ENCODE data around the gene TMA7. TPM values are rescaled to one million over a fixed set of nuclear protein-coding genes. Genes with fewer than 3 reads are reported as not detected.
A peak's percentile ranks its signal among the peaks of the same experiment; 100 is the strongest.
"Not testable (repeated sequence)": the region's sequence is repeated elsewhere in the genome, so short reads cannot be mapped to it uniquely, and the experiment has no call there.

The TMA7 gene
- total RNA-seq, 1 experiment from 2014 or later, result 770 TPM

DNA sequence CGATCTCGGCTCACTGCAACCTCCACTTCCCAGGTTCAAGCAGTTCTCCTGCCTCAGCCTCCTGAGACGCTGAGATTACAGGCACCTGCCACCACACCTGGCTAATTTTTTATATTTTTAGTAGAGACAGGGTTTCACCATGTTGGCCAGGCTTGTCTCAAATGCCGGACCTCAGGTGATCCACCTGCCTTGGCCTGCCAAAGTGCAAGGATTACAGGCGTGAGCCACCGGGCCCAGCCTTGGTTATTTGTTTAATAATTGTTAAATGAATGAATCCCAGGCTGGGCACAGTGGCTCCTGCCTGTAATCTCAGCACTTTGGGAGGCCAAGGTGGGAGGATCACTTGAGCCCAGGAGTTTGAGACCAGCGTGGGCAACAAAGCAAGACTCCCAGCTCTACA lies 21.7 kb downstream of the TMA7 start:
- DNase-seq (ENCODE audit: low spot score); in situ Hi-C loops (cut with HindIII; ENCODE audit: low sequenced_read_pairs): not testable (repeated sequence)

DNA sequence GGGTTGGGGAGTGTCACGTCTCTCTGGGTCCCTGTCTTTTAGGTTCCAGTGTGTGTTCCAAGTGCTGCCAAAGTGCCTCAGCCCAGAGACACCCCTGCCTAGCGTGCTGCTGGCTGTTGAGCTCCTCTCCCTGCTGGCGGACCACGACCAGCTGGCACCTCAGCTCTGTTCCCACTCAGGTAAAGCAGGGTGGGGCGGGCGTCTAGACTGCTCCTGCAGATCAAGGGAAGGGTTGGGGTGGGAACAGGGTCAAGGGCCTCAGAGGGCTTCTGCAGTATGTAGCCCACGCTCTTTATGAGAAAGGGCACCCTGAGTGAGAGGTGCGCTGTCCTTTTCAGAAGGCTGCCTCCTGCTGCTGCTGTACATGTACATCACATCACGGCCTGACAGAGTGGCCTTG lies 23.6 kb downstream of the TMA7 start:
- no peak for DNase-seq (ENCODE audit: low spot score)

DNA sequence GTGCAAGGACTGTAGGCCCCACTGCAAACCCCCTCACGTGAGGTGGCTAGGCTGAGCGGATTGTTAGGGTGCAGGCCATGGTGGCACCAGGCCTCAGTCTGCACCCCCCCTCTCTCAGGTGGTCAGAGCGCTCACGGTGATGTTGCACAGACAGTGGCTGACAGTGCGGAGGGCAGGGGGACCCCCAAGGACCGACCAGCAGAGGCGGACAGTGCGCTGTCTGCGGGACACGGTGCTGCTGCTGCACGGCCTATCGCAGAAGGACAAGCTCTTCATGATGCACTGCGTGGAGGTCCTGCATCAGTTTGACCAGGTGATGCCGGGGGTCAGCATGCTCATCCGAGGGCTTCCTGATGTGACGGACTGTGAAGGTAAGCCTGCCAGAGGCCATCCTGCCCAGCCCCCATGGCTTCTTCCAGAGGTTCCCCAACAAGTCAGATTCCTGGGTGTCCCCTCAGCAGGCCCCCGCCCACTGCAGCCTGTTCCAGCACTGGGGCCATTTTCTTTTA lies 24.7 kb downstream of the TMA7 start:
- in situ Hi-C loops (cut with HindIII; ENCODE audit: low sequenced_read_pairs), result no loop called here
- no peak for DNase-seq (ENCODE audit: low spot score)

More for the DNA sequence above, 23.6 kb downstream of the TMA7 start:
- in situ Hi-C loops (cut with HindIII; ENCODE audit: low sequenced_read_pairs), result no loop called here

DNA sequence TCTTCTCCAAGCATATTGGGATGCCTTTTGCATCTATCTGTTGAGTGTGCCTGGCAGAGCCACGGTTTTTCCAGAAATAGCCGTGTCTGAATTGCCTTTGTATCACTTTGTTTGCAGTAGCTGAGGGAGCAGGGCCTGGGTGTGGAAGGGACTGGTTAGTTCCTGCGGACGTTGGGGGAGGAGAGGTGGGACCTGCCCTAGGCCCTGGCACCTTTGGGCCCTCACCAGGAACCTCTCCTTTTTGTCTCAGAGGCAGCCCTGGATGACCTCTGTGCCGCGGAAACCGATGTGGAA lies 25.1 kb downstream of the TMA7 start:
- in situ Hi-C loops (cut with HindIII; ENCODE audit: low sequenced_read_pairs), result no loop called here
- DNase-seq (ENCODE audit: low spot score), result no peak

DNA sequence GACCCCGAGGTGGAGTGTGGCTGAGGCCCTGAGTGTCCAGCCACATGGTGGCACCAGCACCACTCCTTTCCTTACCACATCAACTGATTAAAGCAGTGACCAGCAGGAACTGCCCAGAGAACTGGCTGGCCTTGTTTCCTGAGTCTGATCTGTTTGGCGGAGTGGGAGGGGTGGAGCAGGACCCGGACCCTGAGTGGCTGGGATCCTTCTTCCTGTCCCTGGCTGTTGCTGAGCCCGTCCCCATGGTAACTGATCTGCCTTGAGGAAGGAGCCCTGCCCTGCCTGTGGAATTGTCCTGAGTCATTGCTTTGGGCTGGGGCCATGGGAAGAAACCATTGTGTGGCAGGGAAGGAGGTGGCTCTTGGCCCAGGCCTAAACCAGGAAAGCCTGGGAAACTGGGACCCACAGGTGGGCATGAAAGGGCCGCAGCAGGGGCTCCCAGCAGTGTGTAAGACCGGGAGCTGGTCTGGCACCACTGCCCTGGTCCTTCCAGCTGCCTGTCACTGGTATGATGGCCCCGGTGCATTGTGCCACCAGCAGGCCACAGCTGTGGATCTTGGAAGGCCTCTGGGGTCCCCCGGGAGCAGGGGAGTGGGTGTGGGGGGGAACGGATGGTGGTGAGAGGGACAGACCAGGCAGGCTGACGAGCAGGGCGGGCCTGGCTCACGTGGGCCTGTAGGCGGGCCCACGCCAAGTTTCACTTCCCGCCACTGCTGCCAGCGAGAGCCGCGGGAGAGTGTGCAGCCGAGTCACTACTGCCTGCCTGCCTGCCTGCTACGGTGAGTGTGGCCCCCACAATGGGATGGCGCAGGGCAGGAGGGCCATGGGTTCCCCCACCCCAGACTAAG lies 25.7 kb downstream of the TMA7 start:
- in situ Hi-C loops (cut with HindIII; ENCODE audit: low sequenced_read_pairs), result no loop called here
- DNase-seq (ENCODE audit: low spot score), result peak; percentile 100

DNA sequence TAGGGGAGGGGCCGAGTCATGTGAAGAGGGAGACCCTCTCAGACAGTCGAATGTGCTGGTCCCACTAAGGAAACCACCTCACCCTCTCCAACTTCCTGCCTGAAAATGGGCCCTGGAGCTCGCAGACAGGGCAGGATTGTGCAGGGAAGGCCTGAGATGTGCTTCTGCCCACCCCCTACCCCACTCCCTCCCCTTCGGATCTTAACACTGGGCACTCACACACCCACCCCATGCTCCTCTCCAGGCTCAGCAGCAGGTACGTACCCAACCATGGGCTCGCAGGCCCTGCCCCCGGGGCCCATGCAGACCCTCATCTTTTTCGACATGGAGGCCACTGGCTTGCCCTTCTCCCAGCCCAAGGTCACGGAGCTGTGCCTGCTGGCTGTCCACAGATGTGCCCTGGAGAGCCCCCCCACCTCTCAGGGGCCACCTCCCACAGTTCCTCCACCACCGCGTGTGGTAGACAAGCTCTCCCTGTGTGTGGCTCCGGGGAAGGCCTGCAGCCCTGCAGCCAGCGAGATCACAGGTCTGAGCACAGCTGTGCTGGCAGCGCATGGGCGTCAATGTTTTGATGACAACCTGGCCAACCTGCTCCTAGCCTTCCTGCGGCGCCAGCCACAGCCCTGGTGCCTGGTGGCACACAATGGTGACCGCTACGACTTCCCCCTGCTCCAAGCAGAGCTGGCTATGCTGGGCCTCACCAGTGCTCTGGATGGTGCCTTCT lies 26.5 kb downstream of the TMA7 start:
- no peak for DNase-seq (ENCODE audit: low spot score)
- in situ Hi-C loops (cut with HindIII; ENCODE audit: low sequenced_read_pairs), result no loop called here

DNA sequence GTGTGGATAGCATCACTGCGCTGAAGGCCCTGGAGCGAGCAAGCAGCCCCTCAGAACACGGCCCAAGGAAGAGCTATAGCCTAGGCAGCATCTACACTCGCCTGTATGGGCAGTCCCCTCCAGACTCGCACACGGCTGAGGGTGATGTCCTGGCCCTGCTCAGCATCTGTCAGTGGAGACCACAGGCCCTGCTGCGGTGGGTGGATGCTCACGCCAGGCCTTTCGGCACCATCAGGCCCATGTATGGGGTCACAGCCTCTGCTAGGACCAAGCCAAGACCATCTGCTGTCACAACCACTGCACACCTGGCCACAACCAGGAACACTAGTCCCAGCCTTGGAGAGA lies 27.0 kb downstream of the TMA7 start:
- DNase-seq (ENCODE audit: low spot score), result no peak
- in situ Hi-C loops (cut with HindIII; ENCODE audit: low sequenced_read_pairs), result no loop called here

DNA sequence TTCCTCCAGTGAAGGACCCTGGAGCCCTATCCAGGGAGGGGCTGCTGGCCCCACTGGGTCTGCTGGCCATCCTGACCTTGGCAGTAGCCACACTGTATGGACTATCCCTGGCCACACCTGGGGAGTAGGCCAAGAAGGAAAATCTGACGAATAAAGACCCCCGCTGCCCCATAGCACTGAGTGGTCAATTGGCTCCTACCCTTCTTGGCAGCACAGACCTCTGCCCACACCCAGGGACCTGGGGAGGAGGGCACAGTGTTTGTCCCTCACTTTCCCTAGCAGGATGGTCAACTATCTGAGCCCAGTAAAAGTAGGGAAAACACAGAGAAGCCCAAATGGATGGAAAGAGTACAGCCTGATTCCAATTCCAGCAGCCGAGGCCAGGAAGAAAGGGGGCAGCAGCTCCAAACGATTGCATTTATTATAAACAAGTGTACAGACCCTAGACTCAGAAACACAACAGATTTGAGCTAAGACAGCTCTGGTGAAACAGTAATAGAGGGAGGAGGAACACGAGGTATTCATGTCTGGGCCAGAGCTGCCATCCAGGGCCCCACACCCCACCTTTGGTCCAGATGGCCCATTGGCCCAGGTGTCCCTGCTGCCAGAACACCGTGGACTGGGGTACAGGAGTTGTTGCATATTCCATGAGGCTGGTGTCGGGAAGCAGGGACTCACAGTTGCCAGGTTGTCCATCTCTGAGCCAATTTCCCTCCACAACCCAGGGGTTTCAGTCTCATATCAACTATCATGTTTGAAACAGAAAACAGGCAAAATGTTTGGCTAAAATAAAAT lies 27.6 kb downstream of the TMA7 start:
- in situ Hi-C loops (cut with HindIII; ENCODE audit: low sequenced_read_pairs), result no loop called here
- DNase-seq (ENCODE audit: low spot score), result peak; percentile 90

DNA sequence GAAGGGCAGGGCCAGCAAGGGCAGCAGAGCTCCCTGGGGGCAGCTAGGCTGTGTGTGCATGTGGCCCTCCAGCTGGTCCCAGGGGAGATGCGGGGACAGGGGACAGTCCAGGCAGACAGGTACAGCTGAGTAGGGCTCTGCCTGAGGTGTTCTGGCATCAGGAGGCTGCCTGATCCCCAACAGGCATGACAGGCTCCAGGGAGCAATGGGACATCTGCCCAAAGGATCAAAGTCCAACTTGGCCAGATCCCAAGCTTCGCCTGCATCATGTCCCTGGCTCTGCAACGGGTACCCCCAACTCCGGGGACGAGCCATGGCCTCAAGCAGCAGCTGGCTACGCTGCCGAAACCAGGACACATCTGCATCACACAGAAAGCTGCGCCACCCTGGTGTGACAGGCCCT lies 28.3 kb downstream of the TMA7 start:
- DNase-seq (ENCODE audit: low spot score), result peak; percentile 38
- in situ Hi-C loops (cut with HindIII; ENCODE audit: low sequenced_read_pairs), result no loop called here

DNA sequence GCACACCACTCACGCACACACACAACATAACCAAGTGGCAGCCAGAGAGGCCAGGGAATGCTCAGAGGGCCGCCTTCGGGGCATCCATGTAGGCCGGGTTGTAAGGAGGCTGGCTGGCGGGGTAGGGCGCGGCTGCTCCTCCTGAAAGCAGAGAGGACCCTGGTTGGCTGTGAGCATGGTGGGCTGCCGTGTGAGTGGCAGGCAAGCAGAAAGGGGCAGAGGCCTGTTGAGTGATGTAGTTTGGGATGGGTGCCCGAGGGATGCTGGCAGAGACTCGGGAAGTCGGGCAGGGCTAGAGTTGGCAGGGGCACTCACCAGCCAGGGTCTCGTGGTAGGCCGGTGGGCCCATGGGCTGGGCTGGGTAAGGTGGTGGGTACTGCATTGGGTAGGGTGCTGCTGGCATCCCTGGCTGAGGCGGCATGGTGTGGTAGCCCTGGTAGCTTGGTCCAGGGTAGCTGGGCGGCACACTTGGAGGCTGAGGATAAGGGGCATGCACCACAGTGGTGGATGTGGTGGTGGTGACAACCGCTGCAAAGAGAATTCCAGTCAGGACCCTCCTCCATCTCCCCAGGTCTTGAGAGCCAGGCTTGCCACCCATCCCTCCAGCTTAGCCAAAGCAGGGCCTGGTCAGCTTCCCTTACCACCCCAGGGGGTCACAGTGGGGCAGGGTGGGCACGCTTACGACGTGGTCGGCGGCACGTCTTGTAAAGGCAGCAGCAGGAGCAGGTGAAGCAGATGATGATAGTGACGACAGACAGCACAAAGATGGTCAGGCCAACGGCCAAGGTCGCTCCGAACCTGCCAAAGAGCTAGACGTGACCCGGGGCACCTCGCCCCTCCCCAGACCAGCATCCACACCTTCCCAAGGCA lies 29.2 kb downstream of the TMA7 start:
- peak; percentile 40 for DNase-seq (ENCODE audit: low spot score)
- in situ Hi-C loops (cut with HindIII; ENCODE audit: low sequenced_read_pairs), result no loop called here

DNA sequence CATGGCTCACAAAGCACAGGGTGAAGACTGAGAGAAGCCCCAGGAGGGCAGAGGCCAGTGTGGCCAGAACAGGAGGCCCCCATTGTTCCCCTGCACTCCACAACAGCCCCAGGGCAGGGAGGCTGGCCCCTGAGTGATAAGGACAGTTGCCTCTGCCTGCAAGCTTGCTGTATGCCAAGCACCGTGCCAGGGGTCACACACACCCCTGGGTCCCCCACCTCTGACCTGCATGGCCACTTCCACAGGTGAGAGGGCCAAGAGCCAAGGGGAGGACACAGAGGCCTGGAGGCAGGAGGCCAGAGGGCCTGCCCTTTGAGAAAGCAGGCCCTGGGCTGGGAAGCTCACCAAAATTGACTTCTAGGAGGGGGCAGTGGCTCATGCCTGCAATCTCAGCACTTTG lies 30.2 kb downstream of the TMA7 start:
- DNase-seq (ENCODE audit: low spot score), result no peak
- in situ Hi-C loops (cut with HindIII; ENCODE audit: low sequenced_read_pairs), result no loop called here

DNA sequence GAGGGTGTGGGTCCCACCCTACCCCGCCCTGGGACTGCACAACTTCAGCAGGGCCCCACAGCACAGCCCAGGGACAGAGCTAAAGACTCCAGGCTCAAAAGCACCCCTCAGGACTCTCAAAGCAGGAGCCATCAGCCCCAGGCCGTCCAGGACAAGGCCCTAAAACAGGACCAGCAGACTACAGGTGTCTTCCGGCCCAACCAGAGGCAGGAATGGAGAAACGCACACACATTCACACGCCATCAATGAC lies 32.5 kb downstream of the TMA7 start:
- in situ Hi-C loops (cut with HindIII; ENCODE audit: low sequenced_read_pairs), result no loop called here
- no peak for DNase-seq (ENCODE audit: low spot score)

DNA sequence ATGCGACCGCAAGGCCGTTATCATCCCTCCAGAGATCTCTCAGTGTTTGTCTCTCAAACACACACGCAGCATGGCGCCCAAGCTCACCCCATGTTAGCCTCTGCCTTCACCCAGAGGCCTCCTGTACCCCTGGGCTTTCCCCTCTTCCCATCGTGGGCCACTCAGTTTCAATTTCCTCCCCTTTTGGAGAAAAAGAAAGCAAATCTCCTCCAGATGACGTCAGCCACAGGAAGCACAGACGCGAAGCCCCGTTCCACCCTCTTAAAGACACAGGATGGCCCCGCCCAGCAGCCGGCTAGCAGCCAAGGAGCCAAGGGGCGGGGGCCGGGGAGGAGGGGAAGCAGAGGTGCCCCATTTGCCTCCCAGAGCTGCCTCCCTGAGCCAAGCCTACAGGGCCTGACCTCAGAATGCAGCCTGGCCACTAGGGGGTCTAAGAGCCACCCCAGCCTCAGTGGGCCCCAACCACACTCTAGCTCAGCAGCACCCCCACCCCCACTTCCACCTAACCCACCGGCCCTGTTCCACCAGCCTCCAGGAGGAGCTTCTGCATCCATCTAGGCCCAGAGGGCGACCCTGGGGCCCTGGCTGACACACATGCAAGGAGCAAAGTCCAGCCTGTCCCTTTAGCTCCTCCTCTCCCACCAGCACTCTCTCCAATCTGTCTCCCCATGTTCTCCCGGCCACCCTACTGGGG lies 33.0 kb downstream of the TMA7 start:
- in situ Hi-C loops (cut with HindIII; ENCODE audit: low sequenced_read_pairs), result no loop called here
- DNase-seq (ENCODE audit: low spot score), result peak; percentile 91

DNA sequence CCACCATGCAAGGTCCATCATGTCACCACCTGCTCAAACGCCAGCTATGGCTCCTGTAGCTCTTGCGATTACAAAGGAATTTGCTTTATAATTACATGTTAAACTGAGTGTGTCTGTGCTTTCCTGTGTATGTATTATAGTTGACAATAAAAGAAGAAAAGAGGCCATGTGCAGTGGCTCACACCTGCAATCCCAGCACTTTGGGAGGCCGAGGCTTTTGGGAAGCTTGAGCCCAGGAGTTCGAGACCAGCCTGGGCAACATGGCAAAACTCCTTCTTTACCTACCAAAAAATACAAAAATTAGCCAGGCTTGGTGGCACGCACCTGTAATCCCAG lies 33.5 kb downstream of the TMA7 start:
- no peak for DNase-seq (ENCODE audit: low spot score)
- in situ Hi-C loops (cut with HindIII; ENCODE audit: low sequenced_read_pairs), result no loop called here

DNA sequence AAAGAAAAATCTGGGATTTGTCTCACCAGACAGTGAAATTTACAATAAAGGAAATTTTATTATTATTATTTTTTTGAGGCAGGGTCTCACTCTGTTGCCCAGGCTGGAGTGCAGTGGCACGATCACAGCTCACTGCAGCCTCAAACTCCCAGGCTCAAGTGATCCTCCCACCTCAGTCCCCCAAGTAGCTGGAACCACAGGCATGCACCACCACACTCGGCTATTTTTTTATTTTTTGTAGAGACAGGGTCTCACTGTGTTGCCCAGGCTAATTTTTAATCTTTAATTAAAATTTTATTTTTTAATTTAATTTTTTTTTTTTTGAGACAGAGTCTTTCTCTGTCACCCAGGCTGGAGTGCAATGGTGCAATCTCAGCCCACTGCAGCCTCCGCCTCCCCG lies 34.0 kb downstream of the TMA7 start:
- DNase-seq (ENCODE audit: low spot score); in situ Hi-C loops (cut with HindIII; ENCODE audit: low sequenced_read_pairs): not testable (repeated sequence)

DNA sequence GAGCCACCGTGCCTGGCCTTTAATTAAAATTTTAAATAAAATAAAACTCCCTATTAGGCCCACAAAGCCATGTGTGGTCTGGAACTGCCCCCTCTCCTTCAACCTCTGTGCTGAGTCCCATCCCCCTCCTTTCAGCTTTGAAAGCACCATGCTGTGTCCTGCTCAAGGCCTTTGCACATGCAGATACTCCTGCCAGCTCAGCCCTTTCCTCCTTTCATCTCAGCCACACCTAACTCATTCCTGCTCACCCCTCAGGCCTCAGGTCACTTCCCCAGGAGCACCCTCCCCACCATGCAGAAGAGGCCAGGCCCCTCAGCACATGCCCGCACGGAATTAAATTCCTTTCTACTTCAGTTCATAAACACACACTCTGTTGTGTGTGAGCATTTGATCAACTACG lies 34.6 kb downstream of the TMA7 start:
- no peak for DNase-seq (ENCODE audit: low spot score)
- in situ Hi-C loops (cut with HindIII; ENCODE audit: low sequenced_read_pairs), result no loop called here

DNA sequence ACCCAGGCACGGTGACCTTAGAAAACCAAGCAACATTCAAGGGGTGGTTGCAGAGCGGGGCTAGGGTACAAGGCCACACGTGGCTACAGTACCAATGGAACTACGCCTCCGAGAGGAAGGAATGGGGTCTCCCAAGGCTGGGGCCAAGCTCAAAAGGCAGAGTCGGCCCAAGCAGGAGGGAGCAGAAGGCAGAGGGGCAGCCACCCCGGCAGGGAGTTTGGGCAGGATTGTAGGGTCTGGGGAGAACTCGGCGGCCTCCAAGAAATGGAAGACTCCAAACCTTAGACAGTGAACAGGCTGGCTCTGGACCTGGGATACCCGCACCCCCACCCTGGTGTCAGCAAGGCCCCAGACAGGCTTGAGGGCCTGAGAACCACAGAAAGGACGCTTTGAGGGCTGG lies 35.1 kb downstream of the TMA7 start:
- DNase-seq (ENCODE audit: low spot score), result no peak
- in situ Hi-C loops (cut with HindIII; ENCODE audit: low sequenced_read_pairs), result no loop called here

DNA sequence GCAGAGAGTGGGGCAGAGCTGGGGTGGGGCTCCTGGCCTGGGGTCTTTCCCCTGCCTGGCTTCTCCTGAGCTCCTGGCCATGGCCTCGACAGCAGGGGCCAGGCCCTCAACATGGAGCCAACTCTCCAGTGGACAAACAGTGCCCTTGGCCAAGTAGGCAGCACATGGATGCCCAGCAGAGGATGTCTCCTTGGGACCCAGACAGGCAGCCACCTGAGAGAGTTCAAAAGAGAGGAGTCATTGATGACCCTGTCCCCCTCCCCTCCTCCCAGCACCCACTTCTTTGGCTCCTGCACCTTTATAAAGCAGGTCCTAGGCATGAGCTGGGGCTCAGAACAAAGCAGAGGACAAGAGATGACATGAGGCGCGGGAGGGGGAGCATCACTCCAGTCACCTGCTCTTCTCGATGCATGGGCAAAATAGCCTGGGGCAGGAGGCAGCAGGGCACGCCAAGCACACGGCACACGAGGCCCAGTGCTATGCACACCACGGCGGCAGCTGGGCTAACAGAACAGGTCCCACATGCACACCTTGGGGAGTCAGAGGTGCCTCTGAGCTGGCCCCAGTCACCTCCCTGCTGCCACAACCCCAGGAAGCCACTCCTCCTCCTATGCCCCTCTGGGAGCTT lies 36.5 kb downstream of the TMA7 start:
- in situ Hi-C loops (cut with HindIII; ENCODE audit: low sequenced_read_pairs), result no loop called here

More for the DNA sequence above, 36.5 kb downstream of the TMA7 start:
- no peak for DNase-seq (ENCODE audit: low spot score)
